Hepatocyte (in vitro differentiated cells): ENCODE measurements around the gene ARHGEF10L.

Experiments
- EZH2 ChIP-seq: fragments of 200-600 bp; sonication (generic); IDR thresholded peaks from 2 replicates; pipeline ENCODE4 v1.6.1; 2016; ENCODE audit warnings: antibody characterized with exemption, mild to moderate bottlenecking, borderline replicate concordance
- TF ChIP-seq, protein P1 (sequence below): fragments of 200-600 bp; sonication (generic); IDR thresholded peaks from 2 replicates; pipeline ENCODE4 v1.5.1; 2016; ENCODE audit warnings: antibody characterized with exemption, mild to moderate bottlenecking; ENCODE audit not compliant: poor library complexity

DNA sequence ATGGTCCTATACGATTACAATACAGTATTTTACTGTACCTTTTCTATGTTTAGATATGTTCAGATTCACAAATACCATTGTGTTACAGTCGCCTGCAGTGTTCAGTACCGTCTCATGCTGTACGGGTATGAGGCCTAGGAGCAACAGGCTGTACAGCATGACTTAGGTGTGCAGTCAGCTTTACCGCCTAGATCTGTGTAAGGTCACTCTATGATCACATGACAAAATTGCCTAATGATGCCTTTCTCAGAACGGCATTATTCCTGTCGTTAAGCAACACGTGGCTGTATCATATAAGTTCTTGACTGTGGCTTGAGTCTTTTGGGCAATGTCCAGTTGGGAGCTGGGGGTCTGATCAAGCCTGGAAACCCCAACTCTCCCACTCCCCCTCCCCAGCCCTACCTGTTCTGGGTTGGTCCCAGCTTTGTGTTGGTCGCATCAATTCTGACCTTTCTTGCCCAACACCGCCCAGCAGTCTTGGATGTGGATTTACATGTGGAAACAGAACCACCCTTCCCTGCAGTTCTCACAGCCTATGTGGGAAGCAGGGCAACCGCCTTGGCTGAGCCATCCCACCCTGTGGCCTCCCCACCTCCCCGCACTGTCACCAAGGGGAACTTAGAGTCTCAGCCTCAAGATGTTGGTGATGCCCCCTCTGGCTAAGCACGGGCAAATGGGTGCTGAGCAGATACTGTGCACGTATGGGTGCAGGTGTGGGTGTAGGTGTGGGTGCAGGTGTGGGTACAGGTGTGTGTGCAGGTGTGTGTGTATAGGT is 135.4 kb downstream of the ARHGEF10L start:
- no peak for TF ChIP-seq EZH2
- TF ChIP-seq, protein P1, sequence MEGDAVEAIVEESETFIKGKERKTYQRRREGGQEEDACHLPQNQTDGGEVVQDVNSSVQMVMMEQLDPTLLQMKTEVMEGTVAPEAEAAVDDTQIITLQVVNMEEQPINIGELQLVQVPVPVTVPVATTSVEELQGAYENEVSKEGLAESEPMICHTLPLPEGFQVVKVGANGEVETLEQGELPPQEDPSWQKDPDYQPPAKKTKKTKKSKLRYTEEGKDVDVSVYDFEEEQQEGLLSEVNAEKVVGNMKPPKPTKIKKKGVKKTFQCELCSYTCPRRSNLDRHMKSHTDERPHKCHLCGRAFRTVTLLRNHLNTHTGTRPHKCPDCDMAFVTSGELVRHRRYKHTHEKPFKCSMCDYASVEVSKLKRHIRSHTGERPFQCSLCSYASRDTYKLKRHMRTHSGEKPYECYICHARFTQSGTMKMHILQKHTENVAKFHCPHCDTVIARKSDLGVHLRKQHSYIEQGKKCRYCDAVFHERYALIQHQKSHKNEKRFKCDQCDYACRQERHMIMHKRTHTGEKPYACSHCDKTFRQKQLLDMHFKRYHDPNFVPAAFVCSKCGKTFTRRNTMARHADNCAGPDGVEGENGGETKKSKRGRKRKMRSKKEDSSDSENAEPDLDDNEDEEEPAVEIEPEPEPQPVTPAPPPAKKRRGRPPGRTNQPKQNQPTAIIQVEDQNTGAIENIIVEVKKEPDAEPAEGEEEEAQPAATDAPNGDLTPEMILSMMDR = no peak
